GM12878 (cell line): ENCODE results near the gene KRT86. TPM values are rescaled to one million over a fixed set of nuclear protein-coding genes. Genes with fewer than 3 reads are reported as not detected.

Experiments used
- ATAC-seq: fragments of 200-7000 bp; cut with Tn5 transposase; 3 replicates; pipeline ENCODE4 v1.9.1; 2020; ENCODE audit warnings: mild to moderate bottlenecking, moderate library complexity
- BruUV-seq: library from RNA; stranded (reverse); fragments of 400-500 nt; replicated peaks from 2 replicates; lab custom pipeline; 2021; lab: Mats Ljungman, UMichigan
- CTCF ChIA-PET: fragments of 300-600 bp; sonication (Branson Sonifier 250); formaldehyde crosslinking; extraction: SDS; loops from one replicate; lab custom pipeline; 2021; ENCODE audit warnings: inconsistent platforms; lab: Yijun Ruan, JAX
- POLR2A ChIA-PET: fragments of 350-600 bp; formaldehyde crosslinking; extraction: SDS; loops from one replicate; lab custom pipeline; 2021; ENCODE audit warnings: inconsistent platforms; lab: Charles Lee
- RAD21 ChIA-PET: fragments of 300-600 bp; sonication (Branson Sonifier 250); formaldehyde crosslinking; loops from one replicate; lab custom pipeline; 2023; ENCODE audit warnings: antibody characterized with exemption; ENCODE audit not compliant: unreplicated experiment; lab: Charles Lee
- SMC1A ChIA-PET: fragments of 300-600 bp; sonication (Branson Sonifier 250); formaldehyde crosslinking; loops from one replicate; lab custom pipeline; 2023; ENCODE audit not compliant: unreplicated experiment, uncharacterized antibody; lab: Charles Lee
- DNase-seq: peaks from one replicate; pipeline ENCODE4 v3.0.0-alpha.2; 2011; ENCODE audit warnings: low read depth, low spot score
- FAIRE-seq: peaks from 3 replicates; lab custom pipeline; 2011; peaks lifted over from hg19 to GRCh38; lab: Jason Lieb, UNC
- H2AFZ ChIP-seq: 2 replicates; pipeline ENCODE4 v1.6.0; 2011; ENCODE audit warnings: low read depth, low read length, control low read depth; ENCODE audit not compliant: control insufficient read depth
- H3K27ac ChIP-seq: 2 replicates; pipeline ENCODE4 v1.5.1; 2011; ENCODE audit warnings: control low read depth; ENCODE audit not compliant: control insufficient read depth, insufficient read depth
- H3K27me3 ChIP-seq, 2 experiments: replicated peaks in 1 of 2; 2 replicates each; pipeline versions ENCODE4 v1.6.0 to v1.6.1; 2011; ENCODE audit warnings: low read length in 1 of 2; ENCODE audit not compliant: control insufficient read depth in 2 of 2, insufficient read depth in 2 of 2
- H3K36me3 ChIP-seq, 2 experiments: 2 replicates each; pipeline ENCODE4 v1.5.1; 2011; ENCODE audit warnings: low read length in 1 of 2; ENCODE audit not compliant: control insufficient read depth in 2 of 2, insufficient read depth in 2 of 2
- H3K4me1 ChIP-seq: 2 replicates; pipeline ENCODE4 v1.6.1; 2011; ENCODE audit warnings: mild to moderate bottlenecking, low read length, moderate library complexity, mixed read lengths; ENCODE audit not compliant: control insufficient read depth, insufficient read depth
- H3K4me2 ChIP-seq: 2 replicates; pipeline ENCODE4 v1.6.0; 2011; ENCODE audit warnings: control low read depth; ENCODE audit not compliant: control insufficient read depth, insufficient read depth
- H3K4me3 ChIP-seq: fragments of 200-600 bp; sonication (generic); 2 replicates; pipeline ENCODE4 v1.5.1; 2016
- H3K79me2 ChIP-seq: 2 replicates; pipeline ENCODE4 v1.6.0; 2011; ENCODE audit warnings: low read length; ENCODE audit not compliant: control insufficient read depth, insufficient read depth
- H3K9ac ChIP-seq: 2 replicates; pipeline ENCODE4 v1.8.0; 2011; ENCODE audit warnings: low read length, control low read depth, mixed read lengths; ENCODE audit not compliant: control insufficient read depth, insufficient read depth
- H3K9me3 ChIP-seq: replicated peaks from 3 replicates; pipeline ENCODE4 v1.5.1; 2011; ENCODE audit warnings: mild to moderate bottlenecking, low read length; ENCODE audit not compliant: control insufficient read depth, insufficient read depth
- H4K20me1 ChIP-seq: 2 replicates; pipeline ENCODE4 v1.6.0; 2011; ENCODE audit not compliant: control insufficient read depth, insufficient read depth
- CHD2 ChIP-seq: IDR thresholded peaks from 2 replicates; pipeline ENCODE4 v1.6.1; 2011; ENCODE audit warnings: low read depth, low read length, improper control_type of control experiment, borderline replicate concordance
- CREM ChIP-seq: IDR thresholded peaks from 2 replicates; pipeline ENCODE4 v1.6.1; 2014; ENCODE audit warnings: antibody characterized with exemption, low read depth
- EED ChIP-seq: sonication (generic); IDR thresholded peaks from 2 replicates; pipeline ENCODE4 v1.6.1; 2016; ENCODE audit warnings: antibody characterized with exemption, low read depth
- EP300 ChIP-seq, 2 experiments: fragments of 150-350 bp in 1 of 2; IDR thresholded peaks; 2 replicates each; pipeline ENCODE4 v1.6.1; 2011 to 2012; ENCODE audit warnings: low read depth in 2 of 2, low read length in 2 of 2, borderline replicate concordance in 1 of 2, improper control_type of control experiment in 1 of 2, inconsistent platforms in 1 of 2; ENCODE audit not compliant: control insufficient read depth in 1 of 2
- FOS ChIP-seq: IDR thresholded peaks from 3 replicates; pipeline ENCODE4 v1.6.1; 2011; ENCODE audit warnings: borderline replicate concordance; ENCODE audit not compliant: insufficient read length; ENCODE audit errors: extremely low read depth
- GABPA ChIP-seq: IDR thresholded peaks from 2 replicates; pipeline ENCODE4 v1.6.1; 2014; ENCODE audit warnings: antibody characterized with exemption, low read depth, mild to moderate bottlenecking, inconsistent platforms
- HDAC6 ChIP-seq: fragments of 200-600 bp; sonication (generic); IDR thresholded peaks from one replicate; pipeline ENCODE4 v1.8.0; 2017; ENCODE audit warnings: antibody characterized with exemption; ENCODE audit not compliant: unreplicated experiment
- HSF1 ChIP-seq: fragments of 150-350 bp; IDR thresholded peaks from 2 replicates; pipeline ENCODE4 v1.6.1; 2014; ENCODE audit warnings: mild to moderate bottlenecking, low read depth, low read length
- IRF4 ChIP-seq: IDR thresholded peaks from 2 replicates; pipeline ENCODE4 v1.6.1; 2011; ENCODE audit warnings: low read depth, low read length
- NBN ChIP-seq: fragments of 450-650 bp; IDR thresholded peaks from 2 replicates; pipeline ENCODE4 v1.6.1; 2016
- NR2F1 ChIP-seq: fragments of 450-650 bp; conservative IDR thresholded peaks from 2 replicates; pipeline ENCODE4 v1.6.1; 2017; ENCODE audit warnings: mild to moderate bottlenecking
- POLR2AphosphoS5 ChIP-seq: IDR thresholded peaks from 2 replicates; pipeline ENCODE4 v1.6.1; 2011; ENCODE audit warnings: mild to moderate bottlenecking, low read length, inconsistent platforms
- RAD21 ChIP-seq: IDR thresholded peaks from 2 replicates; pipeline ENCODE4 v1.6.1; 2011; ENCODE audit warnings: mild to moderate bottlenecking, low read depth, low read length, moderate library complexity; ENCODE audit not compliant: insufficient read depth
- RAD51 ChIP-seq: fragments of 450-650 bp; IDR thresholded peaks from 2 replicates; pipeline ENCODE4 v1.6.1; 2016; ENCODE audit warnings: moderate library complexity, mild to moderate bottlenecking, inconsistent platforms
- RBBP5 ChIP-seq: fragments of 200-600 bp; sonication (generic); conservative IDR thresholded peaks from 2 replicates; pipeline ENCODE4 v1.6.1; 2016
- RELB ChIP-seq: fragments of 450-650 bp; IDR thresholded peaks from 2 replicates; pipeline ENCODE4 v1.6.1; 2017; ENCODE audit warnings: low read depth, mild to moderate bottlenecking, moderate library complexity
- RUNX3 ChIP-seq: IDR thresholded peaks from 2 replicates; pipeline ENCODE4 v1.6.1; 2012; ENCODE audit warnings: low read length, inconsistent platforms
- SIN3A ChIP-seq: IDR thresholded peaks from 2 replicates; pipeline ENCODE4 v1.6.1; 2012; ENCODE audit warnings: low read depth, low read length, improper control_type of control experiment
- SP1 ChIP-seq: IDR thresholded peaks from one replicate; pipeline ENCODE4 v1.6.1; 2011; ENCODE audit warnings: low read depth, low read length
- TAF1 ChIP-seq: IDR thresholded peaks from 2 replicates; pipeline ENCODE4 v1.6.1; 2011; ENCODE audit warnings: mild to moderate bottlenecking, low read depth, low read length, borderline replicate concordance
- YY1 ChIP-seq: IDR thresholded peaks from 2 replicates; pipeline ENCODE4 v1.6.1; 2011; ENCODE audit warnings: low read depth, mild to moderate bottlenecking, low read length
- ZNF207 ChIP-seq: fragments of 450-650 bp; IDR thresholded peaks from 2 replicates; pipeline ENCODE4 v1.6.1; 2014; ENCODE audit warnings: antibody characterized with exemption, mild to moderate bottlenecking, borderline replicate concordance
- WGBS: methylation state at CpG from one replicate; pipeline ENCODE4 v1.1.6; 2016; ENCODE audit warnings: low lambda C conversion rate; ENCODE audit not compliant: insufficient replicate concordance, insufficient coverage; ENCODE audit errors: missing lambda C conversion rate; 5-methylcytosine and 5-hydroxymethylcytosine counted together
- in situ Hi-C: fragments of 300-500 bp; cut with MboI; formaldehyde crosslinking; loops from 9 replicates; pipeline ENCODE4 v1.14.3; 2018; ENCODE audit warnings: mixed read lengths
- intact Hi-C: fragments of 100-400 bp; cut with micrococcal nuclease; formaldehyde crosslinking; loops from one replicate; pipeline ENCODE4 v1.14.2; 2022; ENCODE audit not compliant: unreplicated experiment
- polyA plus RNA-seq, 11 experiments: library from polyadenylated mRNA; depleted of rRNA in 4 of 11; unstranded in 6 of 11; stranded (reverse) in 5 of 11; fragments of >200 nt; fragmentation: Nextera tagmentation in 4 of 11; fragmentation: Illumina TruSeq in 1 of 11; extraction: Ambion mirVana in 4 of 11; extraction: Trizol in 1 of 11; gene quantifications; 1 replicate in 1 of 11; 2 replicates in 10 of 11; pipeline versions ENCODE4 v1.2.1 to v1.2.3, GENCODE V29; 2011 to 2016; ENCODE audit warnings: inconsistent platforms in 2 of 11, missing spikeins in 2 of 11, low read depth in 1 of 11
- total RNA-seq, 4 experiments: library from RNA; depleted of rRNA in 3 of 4; stranded (reverse); fragments of >200 nt in 3 of 4; fragmentation: Illumina TruSeq in 1 of 4; extraction: Trizol in 1 of 4; gene quantifications; 2 replicates each; pipeline versions ENCODE4 v1.2.1 to v1.2.3, GENCODE V29; 2013 to 2021

The KRT86 gene
- total and polyA plus RNA-seq, 10 of the 15 experiments (the other 5 are each of a cell fraction or from before 2014, with no cell fraction given) = 0.11 to 0.54 (median 0.18) TPM; not detected in 4

DNA sequence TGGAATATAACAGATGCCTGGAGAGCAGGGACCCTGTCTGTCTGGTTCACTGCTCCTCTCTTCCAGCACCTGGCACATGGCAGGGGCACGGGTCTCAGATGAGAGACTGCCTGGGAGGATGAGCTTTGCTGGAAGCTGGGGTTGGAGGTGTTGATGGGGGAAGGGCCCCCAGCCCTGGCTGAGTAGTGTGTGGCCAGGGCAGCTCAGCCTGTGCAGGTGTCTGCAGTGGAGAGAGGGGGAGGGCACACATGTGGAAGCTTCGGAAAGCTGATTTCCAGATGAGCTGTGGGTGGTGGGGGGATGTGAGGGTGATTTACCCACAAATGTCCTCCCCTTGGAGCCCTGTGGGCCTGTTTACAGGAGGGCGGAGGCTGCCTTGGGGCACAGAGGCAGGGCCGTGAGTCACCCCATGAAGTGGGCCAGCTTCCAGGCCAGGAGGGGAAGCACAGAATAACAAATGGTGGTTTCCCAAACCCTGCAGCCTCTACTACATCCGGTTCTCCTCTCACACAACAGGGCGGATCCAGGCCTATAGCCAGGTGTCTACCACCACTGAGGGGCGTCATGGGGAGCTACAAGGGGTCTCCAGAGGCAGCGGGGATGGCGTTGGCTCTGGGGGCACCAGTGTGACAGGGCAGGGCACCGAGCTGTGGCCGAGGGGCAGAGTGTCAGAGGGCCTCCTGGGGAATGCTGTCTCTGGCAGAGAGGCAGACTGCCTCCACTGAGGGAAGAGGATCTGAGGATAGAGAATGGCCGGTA is 30.4 kb upstream of the KRT86 start:
- Histone ChIP-seq H3K79me2 (no peaks in the 10 kb centered on the region; the same call in 1 of the 2 replicates), H3K4me3 (peak overlapping the region; percentile 42; the same call in 1 of the 2 replicates), H3K27ac (peak overlapping the region; percentile 86), H3K4me1 (peaks cover 22% of the 10 kb centered on the region), H3K36me3 (no peaks in the 10 kb centered on the region), H3K9ac (peak overlapping the region; percentile 50), H4K20me1 (no peaks in the 10 kb centered on the region), H3K4me2 (peak overlapping the region; percentile 61), H3K27me3 (no peaks in the 10 kb centered on the region), H3K9me3 (no peaks in the 10 kb centered on the region), H2AFZ (peak overlapping the region; percentile 85)
- no TSS peak for BruUV-seq
- ChIA-PET POLR2A (interaction anchor here (0.6 to 1.2 kb wide), 3 partner anchors 35 to 762 kb away, joined by 3 to 8 read pairs (median 5); partner anchors contain the start of gene EIF4B), RAD21 (interaction anchor here (0.8 to 1.9 kb wide), 7 partner anchors 35 to 222 kb away, joined by 3 to 8 read pairs (median 4); no protein-coding TSS in a partner anchor), CTCF (interaction anchor here (0.7 to 5.1 kb wide), 11 partner anchors 9 to 218 kb away, joined by 3 to 42 read pairs (median 5); no protein-coding TSS in a partner anchor), SMC1A (interaction anchor here (0.6 to 2.5 kb wide), 9 partner anchors 22 to 1222 kb away, joined by 3 to 13 read pairs (median 5); no protein-coding TSS in a partner anchor)
- in situ Hi-C loops (no loop called here), intact Hi-C loops (no loop called here)
- FAIRE-seq (peak; percentile 87), ATAC-seq (peak; percentile 93), DNase-seq (peak; percentile 66)
- WGBS = 1% methylated on average over 12 of the region's 12 CpGs
- TF ChIP-seq NR2F1 (0 out of 2 replicates have a peak, but pooled peaks have one; percentile 15), IRF4 (0 out of 2 replicates have a peak, but pooled peaks have one; percentile 7), SP1 (peak; percentile 10), RAD51 (no peak), RUNX3 (peak; percentile 82), HSF1 (no peak), RAD21 (no peak), EP300 (IDR thresholded peaks at IDR 0.05; ENCODE audit: borderline replicate concordance in 1 of 2, control insufficient read depth in 1 of 2, low read depth in 2 of 2, low read length in 2 of 2) (0 out of 4 replicates have a peak, but pooled peaks of 1 of the 2 experiments have one; percentile 28), CHD2 (peak; percentile 47; the same call in 1 of the 2 replicates), RELB (peak; percentile 85), RBBP5 (no peak), SIN3A (no peak), NBN (peak; percentile 69; the same call in 1 of the 2 replicates), YY1 (peak; percentile 35; the same call in 1 of the 2 replicates), ZNF207 (no peak; the same call in 1 of the 2 replicates), POLR2AphosphoS5 (peak; percentile 85), CREM (0 out of 2 replicates have a peak, but pooled peaks have one; percentile 33), TAF1 (peak; percentile 62; the same call in 1 of the 2 replicates), HDAC6 (no peak), GABPA (no peak), EED (peak; percentile 55; the same call in 1 of the 2 replicates), FOS (no peak)
